Heart left ventricle (tissue), 16 donors: Measurements from ENCODE around the gene PPRC1. TPM values are rescaled to one million over a fixed set of nuclear protein-coding genes. Genes with fewer than 3 reads are reported as not detected.

Experiments used
- ATAC-seq, 4 donors: fragments of 200-7000 bp; cut with Tn5 transposase; one replicate each; pipeline ENCODE4 v1.9.1; 2020 to 2022; ENCODE audit warnings: moderate library complexity in 4 of 4, mild to moderate bottlenecking in 3 of 4, moderate number of reproducible peaks in 1 of 4
- DNase-seq, 5 donors: peaks; one replicate each; pipeline ENCODE4 v3.0.0-alpha.2; 2020
- H3K27ac ChIP-seq, 12 donors: fragments of 200-600 bp; sonication (generic) in 4 of 12; one replicate each; pipeline versions ENCODE4 v1.5.0 to v1.8.0; 2016 to 2022; ENCODE audit warnings: mild to moderate bottlenecking in 2 of 12
- H3K27me3 ChIP-seq, 9 donors: fragments of 200-600 bp; sonication (generic) in 2 of 9; one replicate each; pipeline versions ENCODE4 v1.5.1 to v1.8.0; 2016 to 2022; ENCODE audit warnings: mild to moderate bottlenecking in 3 of 9
- H3K36me3 ChIP-seq, 9 donors: fragments of 200-600 bp; sonication (generic) in 2 of 9; one replicate each; pipeline versions ENCODE4 v1.5.0 to v1.8.0; 2018 to 2022; ENCODE audit warnings: mild to moderate bottlenecking in 2 of 9
- H3K4me1 ChIP-seq, 12 donors: fragments of 200-600 bp; sonication (generic) in 4 of 12; one replicate each; pipeline versions ENCODE4 v1.5.0 to v1.8.0; 2016 to 2022; ENCODE audit warnings: mild to moderate bottlenecking in 3 of 12
- H3K4me3 ChIP-seq, 12 donors: fragments of 200-600 bp; sonication (generic) in 4 of 12; one replicate each; pipeline versions ENCODE4 v1.5.0 to v1.8.0; 2017 to 2022; ENCODE audit warnings: mild to moderate bottlenecking in 9 of 12, moderate library complexity in 4 of 12
- H3K9me3 ChIP-seq, 12 donors: fragments of 200-600 bp; sonication (generic) in 4 of 12; one replicate each; pipeline versions ENCODE4 v1.5.0 to v1.8.0; 2016 to 2022; ENCODE audit warnings: mild to moderate bottlenecking in 1 of 12
- POLR2A ChIP-seq, 2 donors: fragments of 450-650 bp; IDR thresholded peaks; one replicate each; pipeline ENCODE4 v1.6.1; 2017; ENCODE audit warnings: antibody characterized with exemption in 2 of 2, mild to moderate bottlenecking in 2 of 2, moderate library complexity in 2 of 2
- WGBS, 4 donors: extraction: QIAGEN DNeasy Blood & Tissue Kit in 2 of 4; methylation state at CpG; one replicate each; pipeline versions ENCODE4 v1.1.5 to v1.1.7; 2013 to 2018; 5-methylcytosine and 5-hydroxymethylcytosine counted together
- intact Hi-C, 10 donors: fragments of 100-400 bp; cut with DNase I; formaldehyde crosslinking; loops; one replicate each; pipeline versions ENCODE4 v1.11.1 to v1.14.2; 2022
- polyA plus RNA-seq, 2 donors: library from polyadenylated mRNA; stranded (reverse); fragments of 200-250 nt; gene quantifications; one replicate each; pipeline ENCODE4 v1.2.3, GENCODE V29; 2013
- total RNA-seq, 9 donors: library from RNA; depleted of rRNA in 2 of 9; stranded (reverse); fragments of >200 nt in 2 of 9; fragmentation: NEBNext Ultra II Directional in 3 of 9; extraction: Animal tissue kit (Norgen Biotek cat#: 25700) in 3 of 9; gene quantifications; one replicate each; pipeline versions ENCODE4 v1.1.0 to v1.2.4, GENCODE V29; 2016 to 2023
- TF ChIP-seq, protein P1 (sequence below), 12 donors: fragments of 200-600 bp; sonication (generic) in 4 of 12; IDR thresholded peaks; one replicate each; pipeline versions ENCODE4 v1.5.0 to v1.8.0; 2018 to 2022; ENCODE audit warnings: antibody characterized with exemption in 12 of 12, mild to moderate bottlenecking in 5 of 12
- donor health status: ischemic (EF 13 %, LVEDD 7.1; RV severe dilation, severe dysfunction).
- donor health status: healthy with polysubstance abuse.
- donor health status: DM: no; HTN: yes; CAD: no.
- donor health status: DM: no; HTN: no; CAD: no.
- donor health status: ischemic (EF 25% LVEDD 6.9; RV normal size, moderate dysfunction).
- donor health status: ischemic (EF 25% LVEDD 5.7; RV mildly dilated, moderate dysfunction).
- donor health status: healthy.
- donor health status: DM: yes; HTN: yes; CAD: no.
- donor health status: ischemic (EF 35%, LVEDD 5.7; RV mildly dilated, moderate dysfunction).
- donor health status: nonischemic (EF 11% LVEDD 7.7; RV severe dilation, severe dysfunction).
- donor health status: DM: yes; HTN: yes; CAD: no.
- donor health status: PGD.
- donor health status: ischemic (EF 29% LVEDD 5.4; RV normal size, mild dysfunction).
- donor health status: nonischemic (EF 23%, LVEDD 6.1; RV moderate dilation, normal function).

The PPRC1 gene
- total and polyA plus RNA-seq, 11 donors: 10.0 to 21.5 (median 14.9) TPM

DNA sequence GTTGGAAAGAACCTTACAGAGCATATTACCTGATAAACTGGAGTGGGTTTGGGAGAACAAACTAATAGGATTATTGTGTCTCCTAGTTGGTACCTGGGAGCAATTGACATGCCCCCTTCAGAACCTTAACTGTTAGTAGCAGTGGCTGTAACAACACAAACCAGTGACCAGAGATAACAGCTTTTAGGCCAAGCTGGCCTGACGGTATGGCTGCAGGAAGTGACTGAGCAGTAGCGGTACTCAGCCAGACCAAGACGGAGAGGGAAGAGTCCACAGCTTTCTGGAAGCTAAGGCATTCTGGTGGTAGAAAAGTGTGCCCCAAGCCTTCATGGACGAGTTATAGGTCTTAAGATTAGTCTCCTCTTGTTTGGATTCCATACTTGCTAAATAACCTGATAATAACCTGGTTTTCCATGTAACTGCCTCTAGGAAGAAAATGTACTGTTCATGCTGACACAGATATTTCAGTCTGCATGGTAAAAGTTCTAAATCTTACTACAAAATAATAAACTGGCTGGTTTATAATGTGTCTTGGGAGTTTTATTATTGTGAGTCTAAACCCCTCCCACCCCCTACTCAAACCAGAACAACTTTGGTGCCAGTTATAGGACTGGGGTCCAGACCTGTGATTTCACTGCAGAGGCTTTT lies 30.6 kb downstream of the PPRC1 start:
- H3K36me3 ChIP-seq: peaks cover 0 to 64% (median 59%) of the 10 kb centered on the region in 9 donors
- 68 to 73% (median 70%) methylated on average over 4 of the region's 4 CpGs for WGBS, 4 donors

DNA sequence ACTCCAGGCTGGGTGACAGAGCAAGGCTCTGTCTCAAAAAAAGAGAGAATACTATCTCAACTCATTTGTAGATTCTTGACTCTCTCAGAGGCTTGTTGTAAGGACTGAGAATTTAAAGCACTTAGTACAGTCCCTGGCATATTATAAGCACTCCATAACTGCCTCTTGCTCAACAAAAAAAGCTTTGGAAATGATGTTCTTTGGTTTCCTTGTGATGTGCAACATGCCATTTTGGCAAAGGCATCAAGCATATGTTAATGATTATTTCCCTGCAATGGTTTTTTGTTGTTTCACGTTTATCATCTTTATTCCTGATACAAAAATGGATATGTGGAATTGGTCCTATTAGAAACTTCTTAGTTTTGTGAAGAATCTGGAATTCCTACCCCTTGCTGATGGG lies 35.0 kb downstream of the PPRC1 start:
- no peaks in the 10 kb centered on the region for H3K27me3 ChIP-seq
- H3K4me1 ChIP-seq: peaks cover 0 to 12% (median 2%) of the 10 kb centered on the region in 12 donors
- peaks cover 0 to 20% (median 15%) of the 10 kb centered on the region in 9 donors for H3K36me3 ChIP-seq
- ATAC-seq (no peak), DNase-seq (no peak)
- 45 to 70% (median 54%) methylated on average over 1 of the region's 1 CpG for WGBS, 4 donors
- H3K27ac ChIP-seq: no peak overlapping the region
- TF ChIP-seq POLR2A (IDR thresholded peaks at IDR 0.05): no peak
- TF ChIP-seq, protein P1, sequence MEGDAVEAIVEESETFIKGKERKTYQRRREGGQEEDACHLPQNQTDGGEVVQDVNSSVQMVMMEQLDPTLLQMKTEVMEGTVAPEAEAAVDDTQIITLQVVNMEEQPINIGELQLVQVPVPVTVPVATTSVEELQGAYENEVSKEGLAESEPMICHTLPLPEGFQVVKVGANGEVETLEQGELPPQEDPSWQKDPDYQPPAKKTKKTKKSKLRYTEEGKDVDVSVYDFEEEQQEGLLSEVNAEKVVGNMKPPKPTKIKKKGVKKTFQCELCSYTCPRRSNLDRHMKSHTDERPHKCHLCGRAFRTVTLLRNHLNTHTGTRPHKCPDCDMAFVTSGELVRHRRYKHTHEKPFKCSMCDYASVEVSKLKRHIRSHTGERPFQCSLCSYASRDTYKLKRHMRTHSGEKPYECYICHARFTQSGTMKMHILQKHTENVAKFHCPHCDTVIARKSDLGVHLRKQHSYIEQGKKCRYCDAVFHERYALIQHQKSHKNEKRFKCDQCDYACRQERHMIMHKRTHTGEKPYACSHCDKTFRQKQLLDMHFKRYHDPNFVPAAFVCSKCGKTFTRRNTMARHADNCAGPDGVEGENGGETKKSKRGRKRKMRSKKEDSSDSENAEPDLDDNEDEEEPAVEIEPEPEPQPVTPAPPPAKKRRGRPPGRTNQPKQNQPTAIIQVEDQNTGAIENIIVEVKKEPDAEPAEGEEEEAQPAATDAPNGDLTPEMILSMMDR (IDR thresholded peaks at IDR 0.05): no peak
- no peaks in the 10 kb centered on the region for H3K9me3 ChIP-seq
- H3K4me3 ChIP-seq: no peak overlapping the region
- intact Hi-C loops: loop anchor here in 9 of 10 donors (2.0 to 10.0 kb wide), 11 partner anchors 57 to 417 kb away; partner anchors contain the start of genes ELOVL3 (in 6 of the 9), NFKB2 (in 1 of the 9) and PSD (in 1 of the 9)

More for the DNA sequence above, 30.6 kb downstream of the PPRC1 start:
- Histone ChIP-seq H3K4me1 (no peaks in the 10 kb centered on the region), H3K27me3 (no peaks in the 10 kb centered on the region), H3K27ac (no peak overlapping the region), H3K4me3 (no peak overlapping the region), H3K9me3 (no peaks in the 10 kb centered on the region)
- DNase-seq: no peak
- TF ChIP-seq, protein P1 (IDR thresholded peaks at IDR 0.05): no peak
- no peak for TF ChIP-seq POLR2A (IDR thresholded peaks at IDR 0.05)
- intact Hi-C loops: loop anchor here in 3 of 10 donors (10.0 kb wide), 3 partner anchors 61 to 421 kb away; partner anchors contain the start of genes ELOVL3 (in 1 of the 3) and PSD (in 1 of the 3)
- no peak for ATAC-seq

DNA sequence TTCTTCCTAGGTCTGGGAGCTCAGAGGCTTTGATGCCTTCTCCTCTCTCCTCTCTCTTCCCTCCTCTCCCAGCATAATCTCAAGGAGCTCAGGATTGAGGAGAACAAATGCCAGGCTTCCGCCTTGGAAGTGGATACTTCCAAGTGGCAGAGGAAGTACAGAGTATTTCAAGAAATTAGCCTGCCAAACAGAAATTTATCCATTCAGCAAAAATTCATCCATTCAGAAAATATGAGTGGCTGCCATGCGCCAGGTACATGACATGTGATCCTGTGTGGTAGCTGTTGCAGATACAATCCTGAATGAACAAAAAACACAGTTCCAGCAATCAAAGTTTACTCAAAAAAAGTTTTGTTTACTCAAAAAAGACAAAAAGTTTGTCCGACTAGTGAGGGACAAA lies 37.8 kb downstream of the PPRC1 start:
- 59 to 87% (median 68%) methylated on average over 3 of the region's 3 CpGs for WGBS, 4 donors
- H3K36me3 ChIP-seq: no peaks in the 10 kb centered on the region
- no peak overlapping the region for H3K4me3 ChIP-seq
- ATAC-seq (no peak), DNase-seq (no peak)
- intact Hi-C loops: loop anchor here in 4 of 10 donors (2.0 to 5.0 kb wide), 2 partner anchors 54 to 182 kb away; no protein-coding TSS in a partner anchor
- TF ChIP-seq POLR2A (IDR thresholded peaks at IDR 0.05): no peak
- TF ChIP-seq, protein P1 (IDR thresholded peaks at IDR 0.05): no peak
- H3K9me3 ChIP-seq: no peaks in the 10 kb centered on the region
- H3K4me1 ChIP-seq: peaks cover 0 to 12% (median 2%) of the 10 kb centered on the region in 12 donors
- no peak overlapping the region for H3K27ac ChIP-seq
- no peaks in the 10 kb centered on the region for H3K27me3 ChIP-seq

DNA sequence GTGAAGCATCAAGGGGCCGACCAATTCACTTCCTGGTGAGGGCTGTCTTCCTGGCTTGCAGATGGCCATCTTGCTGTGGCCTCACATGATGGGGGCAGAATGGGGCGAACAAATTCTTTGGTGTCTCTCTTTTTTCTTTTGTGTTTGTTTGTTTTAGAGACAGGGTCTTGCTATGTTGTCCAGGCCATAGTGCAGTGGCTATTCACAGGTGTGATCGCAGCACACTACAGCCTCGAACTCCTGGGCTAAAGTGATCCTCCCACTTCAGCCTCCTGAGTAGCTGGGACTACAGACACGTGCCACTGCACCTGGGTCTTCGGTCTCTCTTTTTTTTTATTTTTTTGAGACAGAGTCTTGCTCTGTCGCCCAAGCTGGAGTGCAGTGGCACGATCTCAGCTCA lies 39.4 kb downstream of the PPRC1 start:
- ATAC-seq (no peak), DNase-seq (no peak)
- H3K9me3 ChIP-seq: no peaks in the 10 kb centered on the region
- TF ChIP-seq, protein P1 (IDR thresholded peaks at IDR 0.05): no peak
- no peak for TF ChIP-seq POLR2A (IDR thresholded peaks at IDR 0.05)
- H3K4me3 ChIP-seq: no peak overlapping the region
- intact Hi-C loops: loop anchor here in 3 of 10 donors (5.0 kb wide), 1 partner anchor 180 kb away; no protein-coding TSS in a partner anchor
- H3K27ac ChIP-seq: no peak overlapping the region
- H3K4me1 ChIP-seq: peaks cover 0 to 15% (median 2%) of the 10 kb centered on the region in 12 donors
- 78 to 88% (median 85%) methylated on average over 8 of the region's 8 CpGs for WGBS, 4 donors
- peaks cover 0 to 9% (median 0%) of the 10 kb centered on the region in 9 donors for H3K27me3 ChIP-seq
- no peaks in the 10 kb centered on the region for H3K36me3 ChIP-seq
